ENCODE measurements around the gene CEP19.

- no peak for TF ChIP-seq RXRA (IDR thresholded peaks at IDR 0.05; ENCODE audit: insufficient read depth, low read depth, low read length)
- no peak for TF ChIP-seq EZH2 (IDR thresholded peaks at IDR 0.05; ENCODE audit: low read depth, low read length, severe bottlenecking)
- no peak for TF ChIP-seq CTCF (IDR thresholded peaks at IDR 0.05; ENCODE audit: control extremely low read depth in 1 of 3, insufficient read depth in 1 of 3, low read depth in 1 of 3, low read length in 3 of 3)
- TF ChIP-seq POLR2A (IDR thresholded peaks at IDR 0.05; ENCODE audit: control extremely low read depth in 1 of 2, low read depth in 2 of 2, low read length in 2 of 2), result no peak
- TF ChIP-seq MAX (IDR thresholded peaks at IDR 0.05), result no peak
- no peak for TF ChIP-seq CREB1 (IDR thresholded peaks at IDR 0.05)
- TF ChIP-seq JUN (IDR thresholded peaks at IDR 0.05; ENCODE audit: low read depth, low read length), result no peak
- TF ChIP-seq, protein P1, sequence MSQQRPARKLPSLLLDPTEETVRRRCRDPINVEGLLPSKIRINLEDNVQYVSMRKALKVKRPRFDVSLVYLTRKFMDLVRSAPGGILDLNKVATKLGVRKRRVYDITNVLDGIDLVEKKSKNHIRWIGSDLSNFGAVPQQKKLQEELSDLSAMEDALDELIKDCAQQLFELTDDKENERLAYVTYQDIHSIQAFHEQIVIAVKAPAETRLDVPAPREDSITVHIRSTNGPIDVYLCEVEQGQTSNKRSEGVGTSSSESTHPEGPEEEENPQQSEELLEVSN (IDR thresholded peaks at IDR 0.05), result no peak
- TF ChIP-seq EP300 (IDR thresholded peaks at IDR 0.05; ENCODE audit: borderline replicate concordance in 1 of 2, low read depth in 2 of 2, low read length in 2 of 2), result no peak
- no peak for TF ChIP-seq GABPA (IDR thresholded peaks at IDR 0.05; ENCODE audit: borderline replicate concordance, insufficient read depth, low read length)
- no peak for TF ChIP-seq ZNF274 (IDR thresholded peaks at IDR 0.05; ENCODE audit: borderline replicate concordance, extremely low read depth, low read length)
- TF ChIP-seq TAF1 (IDR thresholded peaks at IDR 0.05; ENCODE audit: low read depth, low read length), result no peak
- TF ChIP-seq POLR2AphosphoS5 (IDR thresholded peaks at IDR 0.05; ENCODE audit: low read depth, low read length), result no peak
- no peak for TF ChIP-seq SP1 (IDR thresholded peaks at IDR 0.05; ENCODE audit: low read depth, low read length)
These were observed 46.1 kb upstream of the CEP19 start for GRCh38 chr3:196757876-196758739.
